OCI-LY3 (cell line): ENCODE data around the gene GALNT18.

Experiments used
- H2AFZ ChIP-seq: fragments of 200-600, 300-600 bp; shearing (Covaris generic); 2 replicates; pipeline ENCODE4 v1.6.0; 2014; ENCODE audit warnings: antibody characterized with exemption, low read depth, low read length
- H3K27ac ChIP-seq: fragments of 200-600, 300-600 bp; sonication (generic); 2 replicates; pipeline ENCODE4 v1.5.1; 2014; ENCODE audit warnings: mild to moderate bottlenecking, low read length, moderate library complexity, mixed read lengths
- H3K27me3 ChIP-seq: fragments of 200-600, 300-600 bp; sonication (generic); 2 replicates; pipeline ENCODE4 v1.6.1; 2014; ENCODE audit warnings: low read depth, low read length, mixed read lengths
- H3K36me3 ChIP-seq: fragments of 200-600, 300-600 bp; sonication (generic); replicated peaks from 2 replicates; pipeline ENCODE3; 2014; ENCODE audit warnings: low read depth, low read length, mixed read lengths
- H3K4me1 ChIP-seq: fragments of 300-600, 200-600 bp; sonication (generic); 2 replicates; pipeline ENCODE4 v1.6.1; 2014; ENCODE audit warnings: low read length, mixed read lengths
- H3K4me2 ChIP-seq: fragments of 200-600, 300-600 bp; sonication (generic); 2 replicates; pipeline ENCODE4 v1.6.1; 2014; ENCODE audit warnings: low read length, mixed read lengths
- H3K4me3 ChIP-seq: fragments of 300-600, 200-600 bp; sonication (generic); 2 replicates; pipeline ENCODE4 v1.5.1; 2014; ENCODE audit warnings: antibody characterized with exemption, mild to moderate bottlenecking, low read length, moderate library complexity
- H3K79me2 ChIP-seq: fragments of 300-600, 200-600 bp; shearing (Covaris generic); 2 replicates; pipeline ENCODE4 v1.6.1; 2014; ENCODE audit warnings: mild to moderate bottlenecking, low read length, mixed read lengths
- H3K9ac ChIP-seq: fragments of 300-600, 200-600 bp; shearing (Covaris generic); 2 replicates; pipeline ENCODE4 v1.6.0; 2014; ENCODE audit warnings: mild to moderate bottlenecking, low read length, moderate library complexity
- H3K9me3 ChIP-seq: fragments of 200-600, 300-600 bp; shearing (Covaris generic); 2 replicates; pipeline ENCODE4 v1.6.1; 2014; ENCODE audit warnings: low read length, mixed read lengths; ENCODE audit not compliant: insufficient read depth
- H4K20me1 ChIP-seq: fragments of 200-600, 300-600 bp; sonication (generic); 2 replicates; pipeline ENCODE4 v1.6.1; 2016; ENCODE audit warnings: low read length, mixed read lengths; ENCODE audit not compliant: insufficient read depth
- CTCF ChIP-seq: fragments of 200-600, 300-600 bp; sonication (generic); IDR thresholded peaks from 2 replicates; pipeline ENCODE4 v1.5.1; 2014; ENCODE audit warnings: antibody characterized with exemption, low read length, low read depth
- EZH2phosphoT487 ChIP-seq: fragments of 200-600 bp; shearing (Covaris generic); IDR thresholded peaks from 2 replicates; pipeline ENCODE4 v1.6.1; 2018; ENCODE audit warnings: antibody characterized with exemption, mixed run types, low read depth

GALNT18 gene

GRCh38 chr11:11504071-11504470 is 117.7 kb downstream of the GALNT18 start:
- Histone ChIP-seq H3K9ac (no peak overlapping the region), H3K27me3 (peaks cover 4% of the 10 kb centered on the region), H3K36me3 (no peaks in the 10 kb centered on the region), H3K4me3 (no peak overlapping the region), H2AFZ (no peak overlapping the region), H3K4me1 (peaks cover 7% of the 10 kb centered on the region), H3K4me2 (no peak overlapping the region), H3K9me3 (no peaks in the 10 kb centered on the region), H3K79me2 (no peaks in the 10 kb centered on the region), H4K20me1 (no peaks in the 10 kb centered on the region), H3K27ac (no peak overlapping the region)
- TF ChIP-seq EZH2phosphoT487: no peak
- no peak for TF ChIP-seq CTCF

- no peaks in the 10 kb centered on the region for H4K20me1 ChIP-seq
- H3K36me3 ChIP-seq: no peaks in the 10 kb centered on the region
- TF ChIP-seq CTCF (no peak), EZH2phosphoT487 (no peak)
Measured at GRCh38 chr11:11502263-11502861, 119.4 kb downstream of the GALNT18 start.

DNA sequence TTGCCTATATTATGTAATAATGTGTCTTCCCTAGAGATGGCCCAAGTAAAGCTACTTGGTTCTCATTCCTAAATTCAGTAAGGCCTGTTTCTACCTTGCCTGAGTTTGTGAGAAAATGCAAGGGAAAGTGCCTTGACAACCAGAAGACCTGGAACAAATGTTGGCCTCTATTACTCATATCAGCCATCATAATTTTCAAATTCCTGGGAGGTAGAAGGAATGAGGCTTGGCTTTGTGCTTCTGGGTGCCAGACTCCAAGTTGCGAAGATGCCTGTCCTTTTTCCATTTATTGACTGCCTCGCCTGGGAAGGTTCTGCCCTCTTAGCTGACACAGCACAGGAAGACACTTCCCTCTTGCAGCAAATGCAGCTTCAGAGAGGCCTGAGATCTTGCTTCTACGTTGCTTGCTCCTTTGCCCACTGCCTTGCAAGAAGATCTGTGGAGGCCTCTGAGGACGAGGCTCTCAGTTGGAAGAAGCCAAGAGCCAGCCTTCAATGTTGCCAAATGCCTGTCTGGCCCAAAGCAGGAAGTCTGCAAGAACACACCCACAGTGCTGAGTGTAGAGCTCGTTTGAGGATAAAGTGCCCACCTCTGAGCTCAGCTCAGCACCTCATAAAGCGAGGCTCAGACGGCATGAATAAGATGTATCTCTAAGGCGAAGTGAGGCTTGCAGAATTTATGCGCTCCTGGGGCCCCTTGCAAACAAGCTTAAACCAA is 120.1 kb downstream of the GALNT18 start:
- TF ChIP-seq EZH2phosphoT487 (no peak), CTCF (no peak)
- Histone ChIP-seq H3K4me2 (no peak overlapping the region), H3K27ac (no peak overlapping the region), H3K9ac (no peak overlapping the region), H2AFZ (no peak overlapping the region), H3K4me1 (peaks cover 11% of the 10 kb centered on the region), H3K27me3 (no peaks in the 10 kb centered on the region; the same call in none of the 2 replicates), H3K36me3 (no peaks in the 10 kb centered on the region), H3K79me2 (no peaks in the 10 kb centered on the region), H3K4me3 (no peak overlapping the region), H3K9me3 (no peaks in the 10 kb centered on the region), H4K20me1 (no peaks in the 10 kb centered on the region)

More at GRCh38 chr11:11502263-11502861, 119.4 kb downstream of the GALNT18 start:
- no peak overlapping the region for H3K4me2 ChIP-seq
- H2AFZ ChIP-seq: no peak overlapping the region
- no peak overlapping the region for H3K4me3 ChIP-seq
- no peaks in the 10 kb centered on the region for H3K79me2 ChIP-seq
- peaks cover 11% of the 10 kb centered on the region for H3K4me1 ChIP-seq
- no peak overlapping the region for H3K9ac ChIP-seq
- no peaks in the 10 kb centered on the region for H3K9me3 ChIP-seq
- H3K27me3 ChIP-seq: peaks cover 2% of the 10 kb centered on the region
- no peak overlapping the region for H3K27ac ChIP-seq

DNA sequence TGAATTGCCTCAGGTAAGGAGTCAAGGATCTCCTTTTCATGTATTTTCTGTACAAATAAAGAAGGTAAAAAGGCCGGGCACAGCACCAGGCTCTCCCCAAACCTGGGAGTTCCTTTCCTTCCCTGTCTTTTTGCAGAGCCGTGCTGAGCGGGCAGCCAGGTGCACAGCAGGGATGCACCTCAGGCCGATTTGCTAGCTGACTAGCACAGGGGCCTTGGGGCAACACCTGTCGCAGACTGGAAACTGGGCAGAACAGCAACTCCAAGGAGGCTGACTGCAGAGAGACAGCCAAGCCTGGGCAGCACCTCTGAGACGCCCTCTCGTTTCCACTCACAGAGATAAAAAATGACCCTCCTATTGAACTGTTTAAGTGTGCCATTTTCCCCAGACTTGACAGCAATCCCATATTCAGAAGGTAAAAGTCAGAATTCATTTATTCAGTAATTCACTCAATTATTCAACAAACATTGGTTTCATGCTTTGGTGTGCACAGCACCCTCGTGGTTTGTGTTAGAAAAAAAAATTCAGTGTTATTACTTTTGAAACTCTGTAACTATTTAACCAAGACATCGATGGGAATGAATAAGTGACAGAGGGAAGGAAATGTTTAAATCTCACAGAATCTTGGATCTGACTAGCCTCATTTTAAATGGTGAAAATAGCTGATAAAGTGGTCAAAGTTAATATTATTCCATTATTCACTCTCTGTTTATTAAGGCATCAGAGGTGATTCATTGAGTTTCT is 120.9 kb downstream of the GALNT18 start:
- H3K4me2 ChIP-seq: no peak overlapping the region

More for the DNA sequence above, 120.9 kb downstream of the GALNT18 start:
- Histone ChIP-seq H3K36me3 (no peaks in the 10 kb centered on the region), H3K9ac (no peak overlapping the region), H3K27me3 (no peaks in the 10 kb centered on the region; the same call in 1 of the 2 replicates), H3K4me1 (peaks cover 11% of the 10 kb centered on the region), H4K20me1 (no peaks in the 10 kb centered on the region), H3K9me3 (no peaks in the 10 kb centered on the region), H3K79me2 (no peaks in the 10 kb centered on the region), H2AFZ (no peak overlapping the region), H3K27ac (no peak overlapping the region), H3K4me3 (no peak overlapping the region)
- TF ChIP-seq EZH2phosphoT487: no peak
- no peak for TF ChIP-seq CTCF
